Measurements from ENCODE around the gene BLID.

BLID gene

DNA sequence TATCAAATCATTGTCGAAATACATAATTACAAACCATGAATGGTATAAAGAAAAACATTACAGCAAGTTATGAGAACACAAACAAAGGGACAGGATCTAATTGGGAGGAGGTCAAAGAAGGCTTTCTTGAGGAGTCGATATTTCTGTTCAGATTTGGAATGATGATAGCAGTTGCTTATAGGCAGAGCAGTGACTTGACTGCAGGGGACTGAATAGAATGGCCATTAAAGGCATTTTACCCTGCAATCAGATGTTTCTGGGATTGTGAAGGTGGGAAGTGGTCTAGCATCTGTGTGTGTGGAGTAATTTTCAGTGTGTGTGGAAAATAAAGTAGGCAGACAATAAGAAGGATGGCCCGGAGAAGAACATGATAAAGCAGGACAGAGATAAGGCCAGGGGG lies 41.0 kb downstream of the BLID start:
- DNase-seq = no peak

DNA sequence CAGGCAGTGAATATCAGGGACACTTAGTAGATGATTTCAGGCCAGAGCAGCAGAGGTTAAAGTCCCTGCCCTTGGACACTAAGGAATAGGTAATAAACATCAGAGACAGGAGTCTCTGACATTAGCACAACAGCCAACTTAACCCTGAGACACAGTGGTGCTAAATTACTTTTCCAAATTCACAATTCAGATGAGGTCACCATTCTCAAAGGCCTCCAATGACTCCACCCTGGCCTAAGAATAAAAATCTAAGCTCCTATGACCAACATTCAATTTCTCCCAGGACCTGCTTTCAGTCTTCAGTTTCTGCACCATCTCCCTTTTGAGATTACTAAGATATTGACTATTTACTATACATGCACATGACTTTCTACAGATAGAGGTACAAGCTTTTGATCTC lies 42.0 kb downstream of the BLID start:
- no peak for DNase-seq

DNA sequence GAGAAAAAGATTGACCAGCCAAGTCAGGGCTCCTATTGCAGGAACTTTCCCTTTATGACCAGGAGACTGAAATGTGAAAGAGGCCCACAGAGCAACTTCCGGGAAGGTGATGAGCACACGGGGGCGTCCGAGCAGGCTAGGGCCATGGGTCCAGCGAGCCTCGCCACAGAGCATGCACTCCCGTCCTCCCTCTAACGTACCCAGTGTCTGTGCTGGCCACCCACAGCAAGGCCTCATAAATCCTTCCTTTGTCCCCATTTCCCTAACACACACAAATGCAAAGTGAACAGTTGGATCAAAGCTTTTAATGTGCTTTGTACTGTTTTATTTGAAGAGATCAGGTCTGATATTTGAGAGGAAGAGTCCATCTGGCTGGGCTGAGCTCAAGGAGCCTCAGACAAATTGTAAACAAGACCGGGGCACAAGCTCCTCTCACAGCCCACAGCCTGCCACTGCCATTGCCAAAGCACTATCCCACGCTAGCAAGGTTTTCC lies 44.3 kb downstream of the BLID start:
- DNase-seq = no peak

DNA sequence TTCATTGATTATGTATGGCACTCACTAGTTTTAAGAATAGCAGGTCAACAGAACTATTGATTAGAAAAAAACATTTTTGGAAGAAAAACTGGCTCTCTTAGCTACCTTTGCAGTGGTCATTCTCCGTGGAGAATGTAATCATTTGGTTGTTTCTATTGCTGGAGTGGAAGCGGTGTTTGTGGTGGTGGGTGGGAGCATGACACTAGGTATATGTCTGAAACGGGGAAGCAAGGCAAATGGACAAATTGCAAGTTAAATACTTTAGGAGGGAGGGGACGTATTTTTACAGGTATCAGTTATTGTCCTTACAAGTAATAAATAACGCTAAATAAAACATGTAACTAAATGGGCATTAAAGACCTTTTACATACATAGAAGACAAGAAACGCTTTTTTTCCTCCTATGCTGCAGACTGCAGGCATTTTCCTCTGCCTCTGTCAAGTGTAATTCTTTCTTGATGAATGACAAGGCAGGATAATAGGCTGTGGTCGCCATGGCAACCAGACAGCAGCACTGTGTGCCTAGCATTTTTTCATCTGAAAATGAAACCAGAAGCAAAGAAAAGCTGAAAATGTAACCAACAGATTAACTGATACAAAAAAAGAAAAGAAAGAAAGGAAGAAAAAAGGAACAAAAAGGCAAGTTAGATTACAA lies 46.2 kb downstream of the BLID start:
- DNase-seq = peak; percentile 32

DNA sequence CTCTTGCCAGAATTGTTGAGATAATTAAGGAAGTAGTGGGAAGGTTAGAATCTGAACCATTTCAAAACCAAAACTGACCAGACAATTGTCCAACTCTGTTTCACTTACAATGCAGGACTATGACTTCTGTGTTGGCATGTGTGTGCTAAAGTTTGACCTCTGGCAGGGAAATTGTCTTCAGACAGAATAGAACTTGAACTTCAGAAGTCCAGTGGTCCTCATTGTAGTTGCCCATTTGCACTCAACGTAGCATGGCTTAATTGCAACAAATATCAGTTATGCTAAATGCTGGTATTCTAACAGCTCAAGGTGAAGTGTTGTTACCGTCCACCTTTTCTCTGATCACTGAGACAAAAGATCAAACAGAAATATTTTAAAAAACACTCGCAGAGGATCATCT lies 47.2 kb downstream of the BLID start:
- peak; percentile 33 for DNase-seq

DNA sequence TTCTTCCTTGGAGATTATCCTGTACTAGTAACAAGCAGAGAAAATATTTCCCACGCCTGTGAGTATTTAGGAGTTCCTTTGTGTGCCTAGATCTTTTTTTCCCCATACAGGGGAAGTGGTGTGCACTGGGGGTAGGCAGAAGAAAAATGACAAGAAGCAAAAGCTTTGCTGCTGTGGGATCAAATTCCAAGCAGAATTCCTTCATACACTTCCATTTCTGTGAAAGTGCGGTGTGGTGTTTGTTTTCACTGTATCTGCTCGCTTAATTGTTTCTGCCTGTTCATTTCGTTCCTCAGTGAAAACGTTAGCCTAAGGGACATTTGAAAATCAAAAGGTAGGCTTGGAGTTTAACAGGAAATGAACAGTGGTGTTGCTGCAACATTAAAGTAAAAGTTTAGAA lies 47.9 kb downstream of the BLID start:
- DNase-seq = no peak

All from inflammatory macrophage treated with lipopolysaccharide for 4 hours (primary cell).